C1 segment of cervical spinal cord (tissue), 14 donors: ENCODE data around the gene CENPN.

Experiments
- DNase-seq, 14 donors: peaks; one replicate each; lab custom pipeline; 2025; lab: John Stamatoyannopoulos, UW

CENPN gene

DNA sequence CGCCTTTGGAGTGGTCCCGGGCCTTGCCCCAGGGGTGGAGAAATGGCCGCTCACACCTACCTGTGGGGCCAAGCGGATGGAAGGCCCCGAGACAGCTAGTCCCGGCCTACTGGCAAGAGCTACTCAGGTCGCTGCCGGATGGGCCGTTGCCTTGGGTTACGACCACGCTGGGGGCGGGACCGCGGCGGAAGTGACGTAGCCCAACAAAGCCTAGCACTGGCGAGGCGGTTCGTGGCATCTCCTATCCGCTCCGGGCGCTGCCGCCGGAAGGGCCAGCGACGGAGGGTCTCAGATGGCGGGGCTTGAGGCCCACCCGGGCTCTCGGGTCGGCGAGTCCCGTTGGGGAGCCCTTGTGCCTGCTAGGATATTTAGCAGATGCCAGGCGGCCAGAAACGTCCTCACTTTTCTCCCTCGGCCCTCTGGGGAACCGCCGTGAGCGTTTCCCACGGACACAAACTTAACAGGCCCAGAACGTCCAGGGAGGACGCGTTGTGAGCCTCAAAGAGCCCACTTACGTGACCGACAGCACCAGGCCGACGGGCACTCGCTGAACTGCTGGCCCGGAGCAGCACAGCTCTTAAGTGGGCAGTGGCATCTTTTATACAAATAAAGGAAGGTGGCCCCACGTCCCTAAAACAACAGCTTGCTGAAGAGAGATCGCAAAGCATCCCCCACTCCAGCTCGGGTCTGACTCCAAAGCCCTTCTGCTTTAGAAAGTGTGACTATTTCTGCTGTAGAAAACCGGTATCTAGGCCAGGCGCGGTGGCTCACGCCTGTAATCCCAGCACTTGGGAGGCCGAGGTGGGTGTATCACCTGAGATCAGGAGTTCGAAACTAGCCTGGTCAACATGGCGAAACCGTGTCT, 70.3 kb downstream of the CENPN start, which contains the start of gene C16orf46:
TSS of gene C16orf46 (minus strand) at position 163 of the 865 bp plus-strand sequence. CDS start 13,283 bp downstream, outside the sequence.
- peak; percentile 87 to 100 (median 98) for DNase-seq

DNA sequence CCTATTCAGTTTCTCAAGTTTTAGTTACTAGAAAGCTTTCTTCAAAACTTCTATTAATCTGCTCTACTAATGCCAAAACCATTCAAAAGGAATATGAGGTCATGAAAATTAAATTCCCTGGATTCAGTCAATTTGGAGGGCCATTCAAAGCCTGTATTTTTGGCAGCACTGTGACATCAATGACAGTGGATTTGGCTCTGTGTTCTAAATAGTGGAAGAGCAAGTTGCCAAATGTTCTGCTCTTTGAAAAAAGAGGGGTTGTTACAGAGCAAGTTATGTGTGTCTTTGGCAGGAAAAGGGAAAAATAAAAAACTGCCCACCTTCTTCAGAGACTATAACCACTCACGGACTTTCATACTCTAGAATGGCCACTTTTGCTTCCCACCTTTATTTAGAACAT, 73.2 kb downstream of the CENPN start:
- peak in 1 of 14 donors; percentile 9 for DNase-seq

DNA sequence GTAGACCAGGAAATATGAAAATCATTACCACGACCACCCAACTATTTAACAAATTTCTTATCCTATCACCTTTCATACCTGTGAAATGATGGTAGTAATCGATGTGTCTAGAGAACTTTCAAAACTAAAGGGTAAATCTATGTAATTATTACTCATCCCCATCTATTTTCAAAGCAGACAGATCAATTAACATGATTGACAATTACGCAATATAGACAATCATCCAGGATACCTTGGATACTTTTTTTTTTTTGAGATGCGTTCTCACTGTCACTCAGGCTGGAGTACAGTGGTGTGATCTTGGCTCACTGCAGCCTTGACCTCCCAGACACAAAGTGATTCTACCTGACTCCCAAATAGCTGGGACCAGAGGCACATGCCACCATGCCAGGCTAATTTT, 74.0 kb downstream of the CENPN start:
- no peak for DNase-seq
